ENCODE data around the gene NDUFAF8. TPM values are rescaled to one million over a fixed set of nuclear protein-coding genes. Genes with fewer than 3 reads are reported as not detected.

NDUFAF8 gene
- total RNA-seq, 2 experiments from 2014 or later: 75.7 to 77.0 TPM

DNA sequence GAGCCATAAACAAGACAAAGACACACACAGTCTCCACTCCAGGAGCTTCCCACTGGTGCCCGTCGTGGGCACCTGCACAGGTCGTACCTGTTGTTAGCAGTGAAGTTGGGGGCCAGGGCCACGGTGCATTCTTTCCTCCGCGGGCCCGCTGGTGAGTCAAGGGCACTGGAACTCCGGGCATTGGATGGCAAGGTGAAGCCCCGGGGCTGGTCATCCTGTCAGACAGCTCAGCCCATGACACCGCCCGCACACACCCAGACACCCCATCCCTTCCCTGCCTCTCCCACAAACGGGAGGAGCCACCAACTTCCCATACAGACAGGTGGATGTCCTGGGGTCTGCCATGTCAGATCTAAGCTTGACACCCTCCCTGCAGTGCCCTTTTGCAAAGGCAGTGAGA is 32.5 kb upstream of the NDUFAF8 start:
- CTCF ChIA-PET: no interaction called here
- Mint-ChIP-seq H3K27me3 (ENCODE audit: low read depth) (no peaks in the 10 kb centered on the region), H3K4me1 (ENCODE audit: low read depth) (no peaks in the 10 kb centered on the region), H3K27ac (no peak overlapping the region), H3K9me3 (no peaks in the 10 kb centered on the region), H3K36me3 (ENCODE audit: low read depth) (no peaks in the 10 kb centered on the region), H3K4me3 (no peak overlapping the region)
- DNase-seq: no peak
- intact Hi-C loops (cut with micrococcal nuclease): no loop called here

DNA sequence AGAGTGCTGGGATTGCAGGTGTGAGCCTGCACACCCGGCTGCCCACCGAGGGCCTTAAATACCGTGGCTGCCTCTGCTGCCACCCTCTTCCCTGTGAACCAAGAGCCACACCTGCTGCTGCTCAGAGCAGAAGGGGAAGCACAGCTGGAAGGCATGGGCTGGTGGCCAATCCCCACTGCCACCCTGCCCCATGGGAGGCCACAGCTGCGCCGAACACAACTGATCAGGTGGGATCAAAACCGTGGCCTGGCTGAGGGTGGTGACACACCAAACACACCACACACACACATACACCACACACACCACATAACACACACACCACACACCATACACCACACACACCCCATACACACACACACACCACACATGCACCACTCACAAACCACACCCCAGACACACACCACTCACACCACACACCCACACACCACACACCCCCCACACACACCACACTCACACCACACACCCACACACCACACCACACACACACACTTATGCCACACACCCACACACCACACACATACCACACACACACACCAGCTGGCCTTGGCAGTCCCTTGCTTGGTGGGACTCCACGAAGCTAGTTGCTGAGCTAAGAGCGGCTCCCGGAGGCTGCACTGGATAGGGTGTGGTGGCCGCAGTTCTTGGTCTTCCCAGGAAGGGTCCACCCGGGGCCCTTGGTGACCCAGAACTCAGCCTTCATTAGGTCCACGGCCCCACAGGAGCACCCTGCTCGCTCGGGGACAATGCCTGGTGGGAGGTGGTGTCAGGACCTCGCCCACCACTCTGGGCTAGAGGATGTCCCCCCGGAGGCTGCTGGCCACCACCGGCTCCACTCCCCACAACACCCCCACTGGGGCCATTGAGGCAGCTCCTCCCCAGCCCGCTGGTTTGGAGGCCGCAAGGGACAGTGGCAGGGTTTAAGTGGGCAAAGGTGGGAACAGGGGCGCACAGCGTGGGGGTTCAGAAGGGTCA is 31.2 kb upstream of the NDUFAF8 start:
- Mint-ChIP-seq H3K4me1 (ENCODE audit: low read depth) (no peaks in the 10 kb centered on the region), H3K4me3 (no peak overlapping the region), H3K27ac (no peak overlapping the region), H3K27me3 (ENCODE audit: low read depth) (no peaks in the 10 kb centered on the region), H3K36me3 (ENCODE audit: low read depth) (no peaks in the 10 kb centered on the region), H3K9me3 (no peaks in the 10 kb centered on the region)
- DNase-seq: no peak
- intact Hi-C loops (cut with micrococcal nuclease): no loop called here
- CTCF ChIA-PET: no interaction called here

DNA sequence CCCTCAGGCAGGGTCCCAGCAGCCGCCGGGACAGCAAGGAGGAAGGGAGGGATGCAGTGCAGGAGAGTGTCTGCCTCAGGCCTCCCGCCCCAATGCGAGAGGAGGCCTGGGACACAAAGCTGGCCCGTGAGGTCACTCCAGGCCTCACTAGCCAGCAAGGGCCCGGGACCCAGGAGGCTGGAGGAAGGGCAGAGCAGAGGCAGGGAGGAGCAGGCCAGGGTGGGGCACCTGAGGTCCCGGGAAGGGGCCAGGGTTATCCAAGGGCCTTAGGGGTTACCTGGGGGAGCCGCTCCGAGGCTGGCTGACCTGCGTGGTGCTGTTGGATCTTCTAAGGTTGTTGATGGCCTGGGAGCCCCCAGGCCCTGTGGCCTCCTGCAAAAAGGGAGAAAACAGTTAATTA is 30.5 kb upstream of the NDUFAF8 start:
- Mint-ChIP-seq H3K4me3 (no peak overlapping the region), H3K9me3 (no peaks in the 10 kb centered on the region), H3K27ac (no peak overlapping the region), H3K36me3 (ENCODE audit: low read depth) (no peaks in the 10 kb centered on the region), H3K4me1 (ENCODE audit: low read depth) (no peaks in the 10 kb centered on the region), H3K27me3 (ENCODE audit: low read depth) (no peaks in the 10 kb centered on the region)
- CTCF ChIA-PET: no interaction called here
- no peak for DNase-seq
- intact Hi-C loops (cut with micrococcal nuclease): no loop called here

DNA sequence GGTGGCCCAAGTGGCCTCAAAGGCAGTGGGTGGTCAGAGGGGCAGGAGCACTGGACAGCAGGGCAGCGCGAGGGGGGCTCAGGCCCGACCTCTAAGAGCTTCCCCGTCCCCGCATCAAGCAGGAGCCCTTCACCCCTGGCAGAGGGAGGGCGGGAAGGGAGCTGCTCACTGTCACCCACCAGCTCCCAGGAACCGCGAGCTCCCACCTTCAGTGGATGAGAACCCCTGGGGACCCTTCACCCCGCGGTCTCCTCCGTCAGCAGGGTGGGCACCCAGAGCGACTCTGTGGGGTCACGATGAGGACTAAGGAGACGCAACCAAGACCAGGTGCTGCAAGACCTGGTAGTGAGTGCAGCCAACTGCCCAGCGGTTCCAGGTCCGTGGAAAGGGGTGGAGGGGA is 30.0 kb upstream of the NDUFAF8 start:
- Mint-ChIP-seq H3K4me1 (ENCODE audit: low read depth) (no peaks in the 10 kb centered on the region), H3K36me3 (ENCODE audit: low read depth) (no peaks in the 10 kb centered on the region)
- CTCF ChIA-PET: no interaction called here

DNA sequence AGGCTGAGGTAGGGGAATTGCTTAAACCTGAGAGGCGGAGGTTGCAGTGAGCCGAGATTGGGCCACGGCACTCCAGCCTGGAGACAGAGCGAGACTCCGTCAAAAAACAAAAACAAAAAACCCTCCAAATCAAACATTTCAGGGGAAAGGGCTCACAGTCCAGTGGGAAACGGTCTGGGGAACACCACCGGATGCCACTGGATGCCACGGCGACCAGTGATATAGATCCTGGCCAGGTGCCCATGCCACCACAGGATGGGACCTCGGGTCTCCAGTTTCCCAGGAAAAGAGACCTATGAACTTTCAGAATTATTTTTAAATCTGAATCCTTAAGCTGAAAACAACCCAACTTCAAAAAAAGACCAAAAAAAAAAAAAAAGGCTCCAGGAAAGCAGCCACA is 28.7 kb upstream of the NDUFAF8 start:
- H3K4me3 Mint-ChIP-seq: no peak overlapping the region
- intact Hi-C loops (cut with micrococcal nuclease): no loop called here
- DNase-seq: no peak
- H3K9me3 Mint-ChIP-seq: no peaks in the 10 kb centered on the region
- CTCF ChIA-PET: interaction anchor here (0.7 kb wide), 1 partner anchor 713 kb away, joined by 3 read pairs; no protein-coding TSS in a partner anchor
- no peaks in the 10 kb centered on the region for H3K36me3 Mint-ChIP-seq (ENCODE audit: low read depth)
- no peak overlapping the region for H3K27ac Mint-ChIP-seq
- no peaks in the 10 kb centered on the region for H3K27me3 Mint-ChIP-seq (ENCODE audit: low read depth)
- no peaks in the 10 kb centered on the region for H3K4me1 Mint-ChIP-seq (ENCODE audit: low read depth)

More for the DNA sequence above, 30.0 kb upstream of the NDUFAF8 start:
- Mint-ChIP-seq H3K4me3 (no peak overlapping the region), H3K9me3 (no peaks in the 10 kb centered on the region), H3K27me3 (ENCODE audit: low read depth) (no peaks in the 10 kb centered on the region), H3K27ac (no peak overlapping the region)
- no peak for DNase-seq
- intact Hi-C loops (cut with micrococcal nuclease): no loop called here

DNA sequence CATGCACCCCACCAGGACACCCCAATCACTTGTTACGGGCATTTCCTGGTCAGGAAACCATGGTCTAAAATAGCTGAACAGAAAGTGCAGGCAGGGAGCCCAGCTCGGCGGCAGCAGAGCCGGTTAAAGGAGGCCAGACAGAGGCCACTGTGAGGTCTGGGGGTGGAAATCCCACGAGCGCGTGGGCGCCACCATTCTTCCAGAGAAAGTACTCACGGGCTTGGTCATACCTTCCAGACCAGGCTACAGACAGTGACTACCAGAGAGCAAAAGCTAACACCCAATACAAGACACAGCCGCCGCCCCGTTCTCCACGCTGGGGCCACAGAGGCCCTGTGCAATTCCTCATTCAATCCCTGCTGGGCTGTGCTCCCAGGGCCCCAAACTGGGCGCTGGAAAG is 28.2 kb upstream of the NDUFAF8 start:
- CTCF ChIA-PET: interaction anchor here (0.7 kb wide), 1 partner anchor 713 kb away, joined by 3 read pairs; no protein-coding TSS in a partner anchor
- Mint-ChIP-seq H3K4me1 (ENCODE audit: low read depth) (no peaks in the 10 kb centered on the region), H3K27ac (no peak overlapping the region), H3K36me3 (ENCODE audit: low read depth) (no peaks in the 10 kb centered on the region), H3K4me3 (no peak overlapping the region), H3K27me3 (ENCODE audit: low read depth) (no peaks in the 10 kb centered on the region), H3K9me3 (no peaks in the 10 kb centered on the region)
- DNase-seq: no peak
- intact Hi-C loops (cut with micrococcal nuclease): no loop called here

DNA sequence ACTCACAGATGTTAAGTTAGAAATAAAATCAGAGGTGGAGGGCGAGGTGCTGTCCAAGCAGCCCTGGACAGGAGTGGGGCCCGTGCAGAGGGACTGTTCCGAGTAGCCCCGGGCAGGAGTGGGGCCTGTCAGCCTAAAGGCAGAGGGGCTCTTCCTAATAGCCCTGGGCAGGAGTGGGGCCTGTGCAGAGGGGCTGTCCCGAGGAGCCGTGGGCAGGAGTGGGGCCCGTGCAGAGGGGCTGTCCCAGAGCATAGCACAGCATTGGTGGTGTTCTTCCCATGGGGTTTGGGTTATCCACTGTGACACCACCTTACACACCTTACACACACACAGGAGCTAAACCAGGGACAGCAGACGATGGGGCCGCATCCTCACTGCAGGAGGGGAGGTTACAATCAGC is 26.8 kb upstream of the NDUFAF8 start:
- H3K4me1 Mint-ChIP-seq (ENCODE audit: low read depth): no peaks in the 10 kb centered on the region
- H3K27me3 Mint-ChIP-seq (ENCODE audit: low read depth): no peaks in the 10 kb centered on the region
- no peak overlapping the region for H3K27ac Mint-ChIP-seq
- intact Hi-C loops (cut with micrococcal nuclease): no loop called here
- CTCF ChIA-PET: no interaction called here
- no peak overlapping the region for H3K4me3 Mint-ChIP-seq
- no peaks in the 10 kb centered on the region for H3K9me3 Mint-ChIP-seq
- no peak for DNase-seq
- H3K36me3 Mint-ChIP-seq (ENCODE audit: low read depth): peaks cover 1% of the 10 kb centered on the region

DNA sequence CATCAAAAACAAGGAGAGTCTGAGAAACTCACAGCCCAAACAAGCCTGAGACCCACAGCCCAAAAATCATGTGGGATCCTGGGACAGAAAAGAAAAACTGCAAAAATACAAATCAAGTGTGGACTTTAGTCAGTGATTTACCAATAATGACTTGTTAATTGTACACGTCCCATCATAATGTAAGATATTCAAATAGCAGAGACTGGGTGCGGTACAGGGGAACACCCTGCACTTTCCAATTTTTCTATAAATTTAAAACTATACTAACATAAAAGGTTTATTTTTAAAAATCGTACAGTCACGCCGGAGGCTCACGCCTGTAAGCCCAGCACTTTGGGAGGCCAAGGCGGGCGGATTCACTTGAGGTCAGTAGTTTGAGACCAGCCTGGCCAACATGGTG is 25.1 kb upstream of the NDUFAF8 start:
- H3K36me3 Mint-ChIP-seq (ENCODE audit: low read depth): peaks cover 4% of the 10 kb centered on the region
- no peaks in the 10 kb centered on the region for H3K27me3 Mint-ChIP-seq (ENCODE audit: low read depth)
- H3K4me3 Mint-ChIP-seq: no peak overlapping the region
- no peaks in the 10 kb centered on the region for H3K9me3 Mint-ChIP-seq
- H3K27ac Mint-ChIP-seq: peak overlapping the region; percentile 13
- intact Hi-C loops (cut with micrococcal nuclease): no loop called here
- H3K4me1 Mint-ChIP-seq (ENCODE audit: low read depth): no peaks in the 10 kb centered on the region
- DNase-seq: no peak
- CTCF ChIA-PET: no interaction called here

DNA sequence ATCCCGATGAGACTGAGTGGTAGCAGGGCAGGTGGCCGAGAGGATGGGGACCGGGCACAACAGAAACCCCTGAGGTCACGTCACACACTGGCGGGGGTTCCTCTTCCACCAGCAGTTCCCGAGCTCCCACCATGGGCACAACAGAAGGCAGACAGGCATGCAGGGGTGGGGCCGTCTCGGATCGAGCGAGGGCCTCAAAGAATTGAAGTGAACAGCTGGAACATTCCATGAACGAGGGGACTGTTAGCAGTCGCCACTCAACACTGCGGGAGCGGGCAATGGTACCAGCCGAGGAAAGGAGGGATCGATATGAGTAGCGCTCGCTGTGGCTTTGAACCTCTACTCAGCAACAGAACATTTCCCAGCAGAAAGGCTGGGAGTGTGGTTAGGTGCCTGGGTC is 21.6 kb upstream of the NDUFAF8 start:
- Mint-ChIP-seq H3K9me3 (no peaks in the 10 kb centered on the region), H3K27me3 (ENCODE audit: low read depth) (no peaks in the 10 kb centered on the region), H3K4me1 (ENCODE audit: low read depth) (peaks cover 8% of the 10 kb centered on the region), H3K36me3 (ENCODE audit: low read depth) (peaks cover 4% of the 10 kb centered on the region), H3K4me3 (no peak overlapping the region), H3K27ac (no peak overlapping the region)
- CTCF ChIA-PET: no interaction called here
- intact Hi-C loops (cut with micrococcal nuclease): no loop called here
- no peak for DNase-seq

DNA sequence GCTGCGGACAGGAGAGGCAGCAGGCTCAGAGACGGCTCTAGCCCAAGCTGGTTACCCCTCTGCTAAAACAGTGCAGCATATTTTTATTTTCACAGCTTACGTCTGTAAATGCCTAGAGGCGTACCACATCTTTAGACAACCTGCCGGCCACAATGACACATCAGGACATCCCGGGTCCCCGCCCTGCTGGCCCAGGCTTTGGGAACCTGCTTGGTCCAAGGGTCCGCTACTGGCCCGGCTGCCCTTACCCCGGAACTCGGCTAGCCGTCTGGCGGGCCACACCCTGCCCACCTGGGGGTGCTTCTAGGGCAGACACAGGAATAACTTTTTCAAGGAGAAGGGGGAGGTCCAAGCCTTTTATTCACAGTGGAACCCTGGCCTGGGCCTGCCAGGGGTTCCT is 20.7 kb upstream of the NDUFAF8 start:
- CTCF ChIA-PET: no interaction called here
- H3K4me1 Mint-ChIP-seq (ENCODE audit: low read depth): peaks cover 9% of the 10 kb centered on the region
- H3K27me3 Mint-ChIP-seq (ENCODE audit: low read depth): no peaks in the 10 kb centered on the region
- intact Hi-C loops (cut with micrococcal nuclease): no loop called here
- H3K4me3 Mint-ChIP-seq: no peak overlapping the region
- H3K36me3 Mint-ChIP-seq (ENCODE audit: low read depth): peaks cover 4% of the 10 kb centered on the region
- H3K27ac Mint-ChIP-seq: no peak overlapping the region
- DNase-seq: no peak
- H3K9me3 Mint-ChIP-seq: no peaks in the 10 kb centered on the region

DNA sequence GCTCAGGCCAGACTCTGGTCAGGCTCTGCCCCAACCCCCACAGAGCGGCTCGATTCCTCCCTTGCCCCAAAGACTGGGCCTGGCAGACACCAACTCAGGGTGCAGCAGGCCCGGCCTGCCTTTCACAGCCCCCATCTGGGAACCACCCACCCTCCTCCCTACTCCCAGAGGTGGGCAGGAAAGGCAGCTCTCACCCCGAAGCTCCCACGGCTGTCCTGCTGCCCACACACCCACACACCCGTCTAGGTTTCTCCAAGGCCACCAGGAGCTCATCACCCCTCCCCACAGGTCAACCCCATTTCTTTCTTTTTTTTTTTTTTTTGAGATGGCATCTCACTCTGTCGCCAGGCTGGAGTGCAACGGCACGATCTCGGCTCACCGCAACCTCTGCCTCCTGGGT is 20.1 kb upstream of the NDUFAF8 start:
- CTCF ChIA-PET: no interaction called here
- no peaks in the 10 kb centered on the region for H3K9me3 Mint-ChIP-seq

DNA sequence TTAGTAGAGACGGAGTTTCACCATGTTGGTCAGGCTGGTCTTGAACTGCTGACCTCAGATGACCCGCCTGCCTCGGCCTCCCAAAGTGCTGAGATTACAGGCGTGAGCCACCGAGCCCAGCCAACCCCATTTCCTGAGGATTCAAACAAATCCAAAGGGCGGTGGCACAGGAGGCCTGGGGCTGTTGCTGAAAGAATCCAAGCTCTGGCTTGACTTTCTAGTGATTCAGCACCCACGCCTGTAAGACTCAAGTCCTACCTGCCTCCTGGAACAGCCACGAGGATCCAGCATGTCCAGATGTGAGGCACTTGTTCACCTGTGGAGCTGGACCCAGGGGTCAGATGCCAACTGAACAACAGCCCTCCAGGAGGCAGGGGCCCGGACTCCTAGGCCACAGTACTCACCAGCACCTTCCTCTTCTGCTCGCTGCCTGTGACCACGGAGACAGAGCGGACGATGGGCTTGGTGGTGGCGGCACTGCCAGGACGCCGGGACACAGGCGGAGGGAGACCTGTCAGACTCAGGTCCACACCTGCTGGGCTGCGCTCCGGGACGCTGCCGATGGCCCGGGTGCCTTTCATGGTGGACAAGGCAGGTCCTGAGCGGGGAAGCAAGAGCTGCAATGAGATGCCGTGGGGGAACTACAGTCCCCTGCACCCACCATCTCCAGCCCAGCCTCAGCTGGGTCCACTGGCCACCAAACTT is 19.5 kb upstream of the NDUFAF8 start:
- Mint-ChIP-seq H3K27ac (no peak overlapping the region), H3K4me3 (no peak overlapping the region), H3K9me3 (no peaks in the 10 kb centered on the region), H3K36me3 (ENCODE audit: low read depth) (peaks cover 4% of the 10 kb centered on the region), H3K27me3 (ENCODE audit: low read depth) (no peaks in the 10 kb centered on the region), H3K4me1 (ENCODE audit: low read depth) (peaks cover 16% of the 10 kb centered on the region)
- CTCF ChIA-PET: no interaction called here
- intact Hi-C loops (cut with micrococcal nuclease): loop anchor here (5.0 kb wide), 1 partner anchor 187 kb away; no protein-coding TSS in a partner anchor
- DNase-seq: no peak

More for the DNA sequence above, 20.1 kb upstream of the NDUFAF8 start:
- peaks cover 15% of the 10 kb centered on the region for H3K4me1 Mint-ChIP-seq (ENCODE audit: low read depth)
- intact Hi-C loops (cut with micrococcal nuclease): no loop called here
- H3K36me3 Mint-ChIP-seq (ENCODE audit: low read depth): peaks cover 4% of the 10 kb centered on the region
- H3K27ac Mint-ChIP-seq: no peak overlapping the region
- H3K27me3 Mint-ChIP-seq (ENCODE audit: low read depth): no peaks in the 10 kb centered on the region
- H3K4me3 Mint-ChIP-seq: no peak overlapping the region
- no peak for DNase-seq
